ENCODE data around the gene POMZP3. TPM values are rescaled to one million over a fixed set of nuclear protein-coding genes. Genes with fewer than 3 reads are reported as not detected.

POMZP3 gene
- total RNA-seq, 1 donor from 2014 or later, result 237 TPM

Other genes with a start within 250 kb of the POMZP3 start
- 15.6 TPM for gene SSC4D, start 217.6 kb downstream of the POMZP3 start, total RNA-seq (ENCODE audit: unreplicated experiment)
- 105 TPM for gene ZP3, start 202.3 kb downstream of the POMZP3 start, total RNA-seq (ENCODE audit: unreplicated experiment)
- 35.4 TPM for gene DTX2, start 165.6 kb downstream of the POMZP3 start, total RNA-seq (ENCODE audit: unreplicated experiment)
- 0.87 TPM for gene UPK3B, start 116.7 kb downstream of the POMZP3 start, total RNA-seq (ENCODE audit: unreplicated experiment)
- not detected for gene SPDYE16, start 84.0 kb downstream of the POMZP3 start, total RNA-seq (ENCODE audit: unreplicated experiment)